ENCODE data around the gene KLK2.

KLK2 gene

GRCh38 chr19:50928831-50929230 lies 55.6 kb downstream of the KLK2 start:
- DNase-seq: no peak

All from fibroblast of skin of right biceps (primary cell).